Tibial nerve (tissue), 4 donors: ENCODE results near the gene UTF1. TPM values are rescaled to one million over a fixed set of nuclear protein-coding genes. Genes with fewer than 3 reads are reported as not detected.

ENCODE experiments used
- DNase-seq, 2 donors: peaks; one replicate each; pipeline ENCODE4 v3.0.0-alpha.2; 2019; ENCODE audit warnings: low spot score in 2 of 2
- H3K27ac ChIP-seq, 4 donors: fragments of 200-600 bp; sonication (generic) in 3 of 4; one replicate each; pipeline ENCODE4 v1.5.1; 2017 to 2019; ENCODE audit warnings: mild to moderate bottlenecking in 1 of 4
- H3K27me3 ChIP-seq, 2 donors: fragments of 200-600 bp; sonication (generic) in 1 of 2; one replicate each; pipeline versions ENCODE4 v1.5.1 to v1.6.0; 2017 to 2019
- H3K36me3 ChIP-seq, 3 donors: fragments of 200-600 bp; sonication (generic); one replicate each; pipeline ENCODE4 v1.5.1; 2018 to 2019
- H3K4me1 ChIP-seq, 4 donors: fragments of 200-600 bp; sonication (generic) in 3 of 4; one replicate each; pipeline ENCODE4 v1.5.1; 2017 to 2019
- H3K4me3 ChIP-seq, 4 donors: fragments of 200-600 bp; sonication (generic) in 3 of 4; one replicate each; pipeline ENCODE4 v1.5.1; 2017 to 2019; ENCODE audit warnings: mild to moderate bottlenecking in 1 of 4, moderate library complexity in 1 of 4
- H3K9me3 ChIP-seq, 4 donors: fragments of 200-600 bp; sonication (generic) in 3 of 4; one replicate each; pipeline ENCODE4 v1.5.1; 2017 to 2019
- EP300 ChIP-seq, 2 donors: sonication (generic); formaldehyde crosslinking; IDR thresholded peaks; one replicate each; pipeline ENCODE4 v1.6.1; 2017; ENCODE audit warnings: antibody characterized with exemption in 2 of 2, mild to moderate bottlenecking in 1 of 2
- POLR2A ChIP-seq, 2 donors: fragments of 450-650 bp; IDR thresholded peaks; one replicate each; pipeline ENCODE4 v1.6.1; 2017; ENCODE audit warnings: antibody characterized with exemption in 2 of 2, mild to moderate bottlenecking in 2 of 2, moderate library complexity in 2 of 2
- WGBS, 2 donors: methylation state at CpG; one replicate each; pipeline ENCODE4 v1.1.5; 2018; 5-methylcytosine and 5-hydroxymethylcytosine counted together
- total RNA-seq, 4 donors: library from RNA; depleted of rRNA; stranded (reverse); fragments of >200 nt; gene quantifications; one replicate each; pipeline ENCODE4 v1.1.0, GENCODE V29; 2016
- TF ChIP-seq, protein P1 (sequence below), 5 experiments: fragments of 200-600 bp in 3 of 5; fragments of 450-650 bp in 2 of 5; sonication (generic) in 3 of 5; IDR thresholded peaks; one replicate each; pipeline ENCODE4 v1.5.1; 2016 to 2019; ENCODE audit warnings: antibody characterized with exemption in 5 of 5, mild to moderate bottlenecking in 3 of 5, moderate library complexity in 2 of 5

The UTF1 gene
- total RNA-seq, 4 donors from 2014 or later: not detected

DNA sequence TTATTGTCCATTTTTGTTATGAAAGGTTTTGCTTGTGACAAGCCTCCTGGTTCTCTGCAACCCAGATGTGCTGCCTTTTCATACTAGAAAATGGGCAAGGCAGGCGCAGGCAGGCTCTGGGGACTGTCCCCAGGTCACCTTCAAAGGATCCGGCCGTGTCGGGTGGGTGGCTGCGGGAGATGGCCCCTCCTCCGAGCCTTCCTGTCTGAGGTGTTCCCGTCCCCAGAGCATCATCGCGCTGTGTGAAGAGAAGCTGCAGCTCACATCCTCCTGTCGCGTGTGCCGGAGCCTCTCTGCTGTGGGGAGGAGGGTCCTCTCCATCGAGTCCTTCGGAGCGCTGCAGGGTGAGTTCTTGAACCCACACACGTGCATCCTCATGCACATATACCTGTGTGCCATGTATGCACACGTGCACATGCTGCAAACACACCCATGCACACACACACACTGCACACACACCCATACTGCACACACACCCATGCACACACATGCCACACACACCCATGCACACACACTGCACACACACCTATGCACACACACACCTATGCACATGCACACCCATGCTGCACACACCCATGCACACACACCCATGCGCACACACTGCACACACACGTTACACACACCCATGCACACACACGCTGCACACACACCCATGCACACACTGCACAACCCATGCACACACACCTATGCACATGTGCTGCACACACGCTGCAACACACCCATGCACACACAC lies 46.2 kb upstream of the UTF1 start:
- TF ChIP-seq EP300 (IDR thresholded peaks at IDR 0.05): no peak
- TF ChIP-seq, protein P1, sequence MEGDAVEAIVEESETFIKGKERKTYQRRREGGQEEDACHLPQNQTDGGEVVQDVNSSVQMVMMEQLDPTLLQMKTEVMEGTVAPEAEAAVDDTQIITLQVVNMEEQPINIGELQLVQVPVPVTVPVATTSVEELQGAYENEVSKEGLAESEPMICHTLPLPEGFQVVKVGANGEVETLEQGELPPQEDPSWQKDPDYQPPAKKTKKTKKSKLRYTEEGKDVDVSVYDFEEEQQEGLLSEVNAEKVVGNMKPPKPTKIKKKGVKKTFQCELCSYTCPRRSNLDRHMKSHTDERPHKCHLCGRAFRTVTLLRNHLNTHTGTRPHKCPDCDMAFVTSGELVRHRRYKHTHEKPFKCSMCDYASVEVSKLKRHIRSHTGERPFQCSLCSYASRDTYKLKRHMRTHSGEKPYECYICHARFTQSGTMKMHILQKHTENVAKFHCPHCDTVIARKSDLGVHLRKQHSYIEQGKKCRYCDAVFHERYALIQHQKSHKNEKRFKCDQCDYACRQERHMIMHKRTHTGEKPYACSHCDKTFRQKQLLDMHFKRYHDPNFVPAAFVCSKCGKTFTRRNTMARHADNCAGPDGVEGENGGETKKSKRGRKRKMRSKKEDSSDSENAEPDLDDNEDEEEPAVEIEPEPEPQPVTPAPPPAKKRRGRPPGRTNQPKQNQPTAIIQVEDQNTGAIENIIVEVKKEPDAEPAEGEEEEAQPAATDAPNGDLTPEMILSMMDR (IDR thresholded peaks at IDR 0.05): no peak
- no peak for TF ChIP-seq POLR2A (IDR thresholded peaks at IDR 0.05)
- Histone ChIP-seq H3K4me1 (peaks cover 0 to 9% (median 0%) of the 10 kb centered on the region in 4 donors), H3K27ac (no peak overlapping the region), H3K36me3 (no peaks in the 10 kb centered on the region), H3K27me3 (peaks cover 0 to 4% of the 10 kb centered on the region in 2 donors), H3K4me3 (no peak overlapping the region), H3K9me3 (no peaks in the 10 kb centered on the region)
- WGBS, 2 donors: 75 to 76% methylated on average over 17 to 21 of the region's 21 CpGs
- no peak for DNase-seq

DNA sequence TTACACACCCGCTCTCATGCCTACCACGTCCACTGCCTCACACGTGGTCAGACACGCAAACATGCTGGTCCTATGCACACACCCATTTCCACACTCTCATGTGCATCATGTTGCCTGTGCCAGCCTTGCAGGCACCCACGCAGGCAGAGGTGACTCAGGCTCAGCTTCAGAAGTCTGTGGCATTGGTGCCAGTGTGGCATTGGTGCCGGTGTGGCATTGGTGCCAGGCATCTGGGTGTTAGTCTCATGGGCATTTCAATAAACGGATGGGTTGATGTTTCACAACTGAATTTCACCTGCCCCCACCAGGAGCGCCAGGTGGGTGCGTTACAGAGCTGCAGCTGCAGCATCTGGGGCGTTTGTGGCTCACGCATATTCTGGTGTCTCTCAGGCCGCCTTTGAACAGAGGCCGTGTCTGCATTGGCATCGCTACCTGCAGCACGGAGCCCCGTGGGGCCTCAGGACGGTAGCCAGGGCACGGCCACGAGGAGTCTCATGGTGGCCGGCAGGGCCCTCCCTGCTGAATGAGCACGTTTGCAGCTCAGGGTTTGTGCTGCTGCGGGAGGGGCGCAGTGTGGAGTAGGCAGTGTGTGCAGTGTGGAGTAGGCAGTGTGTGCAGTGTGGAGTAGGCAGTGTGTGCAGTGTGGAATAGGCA lies 45.3 kb upstream of the UTF1 start:
- Histone ChIP-seq H3K9me3 (no peaks in the 10 kb centered on the region), H3K4me1 (peaks cover 0 to 9% (median 0%) of the 10 kb centered on the region in 4 donors), H3K27me3 (peaks cover 0 to 4% of the 10 kb centered on the region in 2 donors), H3K36me3 (no peaks in the 10 kb centered on the region), H3K4me3 (no peak overlapping the region), H3K27ac (no peak overlapping the region)
- no peak for TF ChIP-seq POLR2A (IDR thresholded peaks at IDR 0.05)
- TF ChIP-seq, protein P1 (IDR thresholded peaks at IDR 0.05): no peak
- no peak for TF ChIP-seq EP300 (IDR thresholded peaks at IDR 0.05)
- DNase-seq: no peak
- 80 to 83% methylated on average over 22 to 23 of the region's 23 CpGs for WGBS, 2 donors

DNA sequence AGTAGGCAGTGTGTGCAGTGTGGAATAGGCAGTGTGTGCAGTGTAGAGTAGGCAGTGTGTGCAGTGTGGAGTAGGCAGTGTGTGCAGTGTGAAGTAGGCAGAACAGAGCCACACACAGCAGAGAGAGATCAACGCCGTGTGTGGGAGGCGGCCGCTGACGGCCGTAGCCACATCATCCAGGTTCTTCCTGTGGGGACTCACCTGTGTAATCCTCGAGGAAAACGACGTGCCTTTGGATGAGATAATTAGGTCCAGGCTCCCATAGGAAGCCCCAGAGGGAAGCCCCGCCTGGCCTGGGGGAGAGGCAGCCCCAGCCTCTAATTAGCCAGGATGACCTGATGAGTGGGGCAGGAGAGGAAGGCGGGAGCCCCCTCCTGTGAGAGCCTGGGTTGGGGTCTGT lies 44.6 kb upstream of the UTF1 start:
- 46 to 57% methylated on average over 10 of the region's 11 CpGs for WGBS, 2 donors
- no peaks in the 10 kb centered on the region for H3K9me3 ChIP-seq
- peaks cover 0 to 4% of the 10 kb centered on the region in 2 donors for H3K27me3 ChIP-seq

DNA sequence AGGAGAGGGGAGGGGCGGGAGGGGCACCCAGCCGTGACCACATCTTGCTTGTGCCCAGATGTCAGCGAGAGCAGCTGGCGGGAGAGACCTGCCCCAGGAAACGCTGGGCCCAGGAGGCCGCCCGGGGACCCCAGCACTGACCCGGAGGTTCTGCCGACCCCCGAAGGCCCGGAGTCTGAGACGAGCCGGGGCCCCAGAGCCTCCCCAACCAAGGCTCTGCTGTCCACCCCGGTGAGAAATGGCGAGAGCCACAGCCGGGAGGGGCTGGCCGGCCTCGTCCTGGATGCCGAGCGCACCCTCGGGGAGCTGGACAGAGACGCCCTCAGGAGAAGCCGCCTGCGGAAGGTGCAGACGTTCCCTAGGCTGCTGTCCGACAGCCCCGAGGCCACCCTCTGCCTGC lies 44.1 kb upstream of the UTF1 start:
- WGBS, 2 donors: 49 to 66% methylated on average over 16 to 25 of the region's 27 CpGs

More for the DNA sequence above, 44.6 kb upstream of the UTF1 start:
- peaks cover 0 to 9% (median 0%) of the 10 kb centered on the region in 4 donors for H3K4me1 ChIP-seq
- TF ChIP-seq EP300 (IDR thresholded peaks at IDR 0.05) (no peak), POLR2A (IDR thresholded peaks at IDR 0.05) (no peak)
- TF ChIP-seq, protein P1 (IDR thresholded peaks at IDR 0.05): no peak
- no peak overlapping the region for H3K27ac ChIP-seq
- H3K4me3 ChIP-seq: no peak overlapping the region
- DNase-seq: no peak
- H3K36me3 ChIP-seq: no peaks in the 10 kb centered on the region

More for the DNA sequence above, 44.1 kb upstream of the UTF1 start:
- Histone ChIP-seq H3K9me3 (peaks cover 0 to 3% (median 0%) of the 10 kb centered on the region in 4 donors), H3K36me3 (no peaks in the 10 kb centered on the region), H3K27ac (no peak overlapping the region), H3K27me3 (peaks cover 0 to 4% of the 10 kb centered on the region in 2 donors), H3K4me3 (no peak overlapping the region), H3K4me1 (peaks cover 0 to 9% (median 0%) of the 10 kb centered on the region in 4 donors)
- no peak for DNase-seq
- TF ChIP-seq POLR2A (IDR thresholded peaks at IDR 0.05) (no peak), EP300 (IDR thresholded peaks at IDR 0.05) (no peak)
- TF ChIP-seq, protein P1 (IDR thresholded peaks at IDR 0.05): no peak
